Measurements from ENCODE around the gene PARD3B. TPM values are rescaled to one million over a fixed set of nuclear protein-coding genes. Genes with fewer than 3 reads are reported as not detected.

PARD3B gene
- total and polyA plus RNA-seq, 2 of the 8 experiments (the other 6 are each of a cell fraction or from before 2014, with no cell fraction given), result 1.2 to 5.7 TPM

GRCh38 chr2:205176546-205176945 lies 631.3 kb downstream of the PARD3B start (continued):
- no peak for TF ChIP-seq KDM5A (IDR thresholded peaks at IDR 0.05; ENCODE audit: low read length)
- TF ChIP-seq CREB1 (IDR thresholded peaks at IDR 0.05), result no peak
- no peak for TF ChIP-seq CBX5 (IDR thresholded peaks at IDR 0.05; ENCODE audit: low read depth, low read length)
- no peak for TF ChIP-seq SAP30 (IDR thresholded peaks at IDR 0.05; ENCODE audit: insufficient read depth, insufficient replicate concordance, low read length)
- TF ChIP-seq KDM1A (IDR thresholded peaks at IDR 0.05; ENCODE audit: borderline replicate concordance, low read length), result no peak
- no peak for TF ChIP-seq CTBP2 (IDR thresholded peaks at IDR 0.05; ENCODE audit: borderline replicate concordance, insufficient read depth, insufficient read length, low read length)
- no peak for TF ChIP-seq CBX8 (IDR thresholded peaks at IDR 0.05; ENCODE audit: borderline replicate concordance, low read depth, low read length)
- no peak for TF ChIP-seq GABPA (IDR thresholded peaks at IDR 0.05; ENCODE audit: borderline replicate concordance, insufficient read depth, low read length)

Data from H1 (cell line).